ENCODE data around the gene RHOG. TPM values are rescaled to one million over a fixed set of nuclear protein-coding genes. Genes with fewer than 3 reads are reported as not detected.

Gene RHOG
- total and polyA plus RNA-seq, 7 donors: 37.3 to 90.3 (median 48.7) TPM

DNA sequence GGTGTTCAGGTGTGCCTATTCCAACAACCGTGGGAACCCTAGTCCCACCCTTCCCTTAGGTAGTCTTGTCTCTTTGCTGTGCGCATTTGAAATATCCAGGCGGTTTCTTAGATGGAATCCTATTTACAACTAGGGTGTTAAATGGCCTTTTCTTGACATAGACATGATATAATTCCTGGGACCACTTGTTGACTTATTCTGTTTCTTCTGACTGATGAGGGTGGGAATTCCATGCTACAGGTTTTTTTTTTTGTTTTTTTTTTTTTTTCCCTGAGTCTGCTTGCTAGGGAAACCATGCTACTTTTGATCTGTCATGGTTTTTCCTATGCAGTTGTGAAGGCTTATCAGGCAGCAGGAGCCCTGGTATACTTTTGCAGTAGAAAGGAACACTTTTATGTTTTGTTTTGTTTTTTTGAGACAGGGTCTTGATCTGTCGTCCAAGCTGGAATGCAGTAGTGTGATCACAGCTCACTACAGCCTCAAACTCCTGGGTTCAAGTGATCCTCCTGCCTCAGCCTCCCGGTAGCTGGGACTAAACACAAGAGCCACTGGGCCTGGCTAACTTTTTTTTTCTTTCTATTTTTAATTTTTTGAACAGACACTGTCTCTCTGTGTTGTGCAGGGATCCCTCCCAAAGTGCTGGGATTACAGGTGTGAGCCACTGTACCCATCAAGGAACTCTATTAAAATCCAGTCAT lies 16.2 kb upstream of the RHOG start:
- no peaks in the 10 kb centered on the region for H3K9me3 ChIP-seq
- H3K4me1 ChIP-seq: peaks cover 0 to 65% (median 55%) of the 10 kb centered on the region in 4 donors
- peak overlapping the region; percentile 91 to 100 (median 99) for H3K27ac ChIP-seq
- TF ChIP-seq POLR2AphosphoS5 (IDR thresholded peaks at IDR 0.05): no peak
- TF ChIP-seq EP300 (IDR thresholded peaks at IDR 0.05): no peak
- TF ChIP-seq, protein P1, sequence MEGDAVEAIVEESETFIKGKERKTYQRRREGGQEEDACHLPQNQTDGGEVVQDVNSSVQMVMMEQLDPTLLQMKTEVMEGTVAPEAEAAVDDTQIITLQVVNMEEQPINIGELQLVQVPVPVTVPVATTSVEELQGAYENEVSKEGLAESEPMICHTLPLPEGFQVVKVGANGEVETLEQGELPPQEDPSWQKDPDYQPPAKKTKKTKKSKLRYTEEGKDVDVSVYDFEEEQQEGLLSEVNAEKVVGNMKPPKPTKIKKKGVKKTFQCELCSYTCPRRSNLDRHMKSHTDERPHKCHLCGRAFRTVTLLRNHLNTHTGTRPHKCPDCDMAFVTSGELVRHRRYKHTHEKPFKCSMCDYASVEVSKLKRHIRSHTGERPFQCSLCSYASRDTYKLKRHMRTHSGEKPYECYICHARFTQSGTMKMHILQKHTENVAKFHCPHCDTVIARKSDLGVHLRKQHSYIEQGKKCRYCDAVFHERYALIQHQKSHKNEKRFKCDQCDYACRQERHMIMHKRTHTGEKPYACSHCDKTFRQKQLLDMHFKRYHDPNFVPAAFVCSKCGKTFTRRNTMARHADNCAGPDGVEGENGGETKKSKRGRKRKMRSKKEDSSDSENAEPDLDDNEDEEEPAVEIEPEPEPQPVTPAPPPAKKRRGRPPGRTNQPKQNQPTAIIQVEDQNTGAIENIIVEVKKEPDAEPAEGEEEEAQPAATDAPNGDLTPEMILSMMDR (IDR thresholded peaks at IDR 0.05): no peak
- no peak for TF ChIP-seq POLR2A (IDR thresholded peaks at IDR 0.05)
- no peaks in the 10 kb centered on the region for H3K36me3 ChIP-seq
- peak overlapping the region; percentile 83 to 95 (median 92) for H3K4me3 ChIP-seq
- H3K27me3 ChIP-seq: no peaks in the 10 kb centered on the region
- 56 to 64% methylated on average over 5 of the region's 5 CpGs for WGBS, 2 donors
- DNase-seq: no peak
- intact Hi-C loops (cut with DNase I): loop anchor here (5.0 kb wide), 1 partner anchor 90 kb away; no protein-coding TSS in a partner anchor

DNA sequence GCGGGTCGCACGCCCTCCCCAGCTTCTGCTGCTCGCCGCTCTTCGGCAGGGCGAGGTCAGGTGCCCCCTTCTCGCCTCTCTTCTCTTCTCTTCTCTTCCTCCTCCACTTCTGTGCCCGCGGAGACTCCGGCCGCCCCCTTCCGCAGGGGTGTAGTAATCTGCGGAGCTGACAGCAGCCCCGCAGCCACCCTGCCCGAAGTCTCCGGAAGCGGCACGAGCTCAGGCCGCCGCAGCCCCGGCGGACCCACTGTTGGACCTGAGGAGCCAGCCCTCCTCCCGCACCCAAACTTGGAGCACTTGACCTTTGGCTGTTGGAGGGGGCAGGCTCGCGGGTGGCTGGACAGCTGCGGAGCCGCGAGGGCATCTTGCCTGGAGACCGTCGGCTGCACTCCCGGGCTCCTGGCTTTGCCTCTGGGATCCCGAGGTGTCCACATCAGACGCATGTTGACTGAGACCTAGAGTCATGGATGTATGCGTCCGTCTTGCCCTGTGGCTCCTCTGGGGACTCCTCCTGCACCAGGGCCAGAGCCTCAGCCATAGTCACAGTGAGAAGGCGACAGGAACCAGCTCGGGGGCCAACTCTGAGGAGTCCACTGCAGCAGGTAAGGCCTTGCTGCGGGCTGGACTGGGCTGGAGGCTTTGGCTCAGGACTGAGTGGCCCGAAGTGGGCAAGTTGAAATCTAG lies 15.2 kb upstream of the RHOG start:
- peak; percentile 79 for DNase-seq

DNA sequence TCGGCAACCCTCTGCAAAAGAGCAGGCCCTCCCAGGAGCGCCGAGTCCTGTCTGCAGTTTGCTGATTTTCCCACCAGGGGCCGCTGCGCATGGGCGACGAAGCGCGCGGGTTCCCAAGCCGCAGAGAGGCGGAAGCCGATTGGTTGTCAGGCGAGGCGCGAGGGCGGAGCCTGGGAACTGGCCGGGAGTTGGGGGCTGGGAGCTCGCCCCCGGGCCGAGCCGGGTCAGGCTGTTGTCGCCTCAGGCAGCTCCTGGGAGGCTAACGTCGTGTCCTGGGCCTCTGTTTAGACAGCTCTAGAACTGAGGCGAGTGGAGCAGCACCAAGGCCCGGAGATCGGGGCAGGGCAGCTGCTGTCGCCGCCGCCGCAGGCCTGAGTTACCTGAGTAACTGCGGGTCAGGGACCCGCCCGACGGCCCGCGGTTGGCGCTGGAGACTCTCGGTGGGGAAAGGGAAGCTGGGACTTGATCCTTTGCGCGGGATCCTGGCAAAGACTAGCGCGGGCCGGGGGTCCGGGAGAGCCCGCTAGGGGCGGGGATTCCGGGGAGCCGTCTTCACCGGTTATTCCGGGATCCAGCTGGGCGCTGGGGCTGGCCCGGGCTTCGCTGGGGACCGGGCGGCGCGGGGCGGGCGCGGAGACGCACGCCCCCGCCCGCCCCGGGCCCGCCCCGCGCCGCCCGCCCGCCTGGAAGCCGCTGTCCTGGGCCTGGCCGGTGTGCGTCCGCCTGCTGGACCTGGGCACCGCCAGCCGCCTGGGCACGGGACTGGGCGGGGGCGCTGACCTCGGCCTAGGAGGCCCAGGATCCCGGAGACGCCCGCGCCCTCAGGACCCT lies 14.4 kb upstream of the RHOG start, which contains the start of gene STIM1:
STIM1 (plus strand) TSS at position 688 of the 831 bp plus-strand sequence. CDS start 607 bp downstream, outside the sequence.
- H3K9me3 ChIP-seq: no peaks in the 10 kb centered on the region
- peaks cover 0 to 50% (median 46%) of the 10 kb centered on the region in 4 donors for H3K4me1 ChIP-seq
- peak within 1 kb of the TSS; percentile 91 to 100 (median 99) for H3K27ac ChIP-seq
- DNase-seq: peak; percentile 97
- H3K27me3 ChIP-seq: no peaks in the 10 kb centered on the region
- WGBS, 2 donors: 0 to 1% methylated on average over 87 of the region's 87 CpGs
- intact Hi-C loops (cut with DNase I): loop anchor here (1.0 to 5.0 kb wide), 2 partner anchors 92 to 217 kb away; no protein-coding TSS in a partner anchor
- TF ChIP-seq, protein P1 (IDR thresholded peaks at IDR 0.05): peak; percentile 94 to 99 (median 97)
- no peak for TF ChIP-seq EP300 (IDR thresholded peaks at IDR 0.05)
- TF ChIP-seq POLR2A (IDR thresholded peaks at IDR 0.05): peak; percentile 77 to 79
- TF ChIP-seq POLR2AphosphoS5 (IDR thresholded peaks at IDR 0.05): peak; percentile 75 to 94 (median 93)
- H3K4me3 ChIP-seq: peak within 1 kb of the TSS; percentile 83 to 95 (median 92)
- H3K36me3 ChIP-seq: no peaks in the 10 kb centered on the region

More for the DNA sequence above, 15.2 kb upstream of the RHOG start:
- no peaks in the 10 kb centered on the region for H3K9me3 ChIP-seq
- H3K4me1 ChIP-seq: peaks cover 0 to 58% (median 52%) of the 10 kb centered on the region in 4 donors
- WGBS, 2 donors: 2% methylated on average over 40 of the region's 40 CpGs
- H3K27ac ChIP-seq: peak overlapping the region; percentile 91 to 100 (median 99)
- intact Hi-C loops (cut with DNase I): loop anchor here (1.0 to 5.0 kb wide), 2 partner anchors 91 to 216 kb away; no protein-coding TSS in a partner anchor
- H3K27me3 ChIP-seq: no peaks in the 10 kb centered on the region
- no peaks in the 10 kb centered on the region for H3K36me3 ChIP-seq
- TF ChIP-seq EP300 (IDR thresholded peaks at IDR 0.05): no peak
- TF ChIP-seq, protein P1 (IDR thresholded peaks at IDR 0.05): no peak
- TF ChIP-seq POLR2AphosphoS5 (IDR thresholded peaks at IDR 0.05): no peak
- no peak for TF ChIP-seq POLR2A (IDR thresholded peaks at IDR 0.05)
- peak overlapping the region; percentile 83 to 95 (median 92) for H3K4me3 ChIP-seq

DNA sequence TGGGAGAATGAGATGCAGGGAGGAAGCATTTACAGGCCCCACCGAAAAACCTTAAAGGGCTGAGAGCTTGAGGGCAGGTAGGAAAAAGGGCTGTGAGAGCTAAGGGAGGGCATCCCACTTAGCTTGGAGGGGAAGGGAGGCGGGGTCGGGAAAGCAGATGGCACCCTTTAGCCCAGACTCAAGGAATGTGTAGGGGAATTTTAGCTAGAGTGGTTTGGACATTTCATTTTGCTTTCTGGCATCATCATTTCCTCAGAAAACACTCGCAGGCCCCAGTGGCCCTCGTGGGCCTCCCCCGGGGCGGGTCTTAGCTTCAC lies 13.9 kb upstream of the RHOG start:
- intact Hi-C loops (cut with DNase I): no loop called here
- no peaks in the 10 kb centered on the region for H3K36me3 ChIP-seq
- peak overlapping the region in 3 of 4 donors; percentile 83 to 94 (median 90) for H3K4me3 ChIP-seq
- H3K27ac ChIP-seq: peak overlapping the region; percentile 91 to 100 (median 99)
- peaks cover 0 to 45% (median 41%) of the 10 kb centered on the region in 4 donors for H3K4me1 ChIP-seq
- no peak for DNase-seq
- no peaks in the 10 kb centered on the region for H3K27me3 ChIP-seq
- 17 to 19% methylated on average over 7 of the region's 7 CpGs for WGBS, 2 donors
- no peak for TF ChIP-seq POLR2AphosphoS5 (IDR thresholded peaks at IDR 0.05)
- TF ChIP-seq, protein P1 (IDR thresholded peaks at IDR 0.05): no peak
- TF ChIP-seq EP300 (IDR thresholded peaks at IDR 0.05): no peak
- TF ChIP-seq POLR2A (IDR thresholded peaks at IDR 0.05): no peak
- H3K9me3 ChIP-seq: no peaks in the 10 kb centered on the region
